Measurements from ENCODE around the gene RBSN. TPM values are rescaled to one million over a fixed set of nuclear protein-coding genes. Genes with fewer than 3 reads are reported as not detected.
A peak's percentile ranks its signal among the peaks of the same experiment; 100 is the strongest.

Gene RBSN
- total RNA-seq, 2 donors from 2014 or later, result 28.8 to 30.3 TPM

- intact Hi-C loops (cut with DNase I), result no loop called here
Observed at GRCh38 chr3:15107075-15107947, 8.4 kb upstream of the RBSN start.

GRCh38 chr3:15102836-15103235 lies 3.9 kb upstream of the RBSN start:
- no peak for DNase-seq (ENCODE audit: low spot score)
- intact Hi-C loops (cut with DNase I), result no loop called here

More at GRCh38 chr3:15107075-15107947, 8.4 kb upstream of the RBSN start:
- DNase-seq (ENCODE audit: low spot score), result no peak

DNA sequence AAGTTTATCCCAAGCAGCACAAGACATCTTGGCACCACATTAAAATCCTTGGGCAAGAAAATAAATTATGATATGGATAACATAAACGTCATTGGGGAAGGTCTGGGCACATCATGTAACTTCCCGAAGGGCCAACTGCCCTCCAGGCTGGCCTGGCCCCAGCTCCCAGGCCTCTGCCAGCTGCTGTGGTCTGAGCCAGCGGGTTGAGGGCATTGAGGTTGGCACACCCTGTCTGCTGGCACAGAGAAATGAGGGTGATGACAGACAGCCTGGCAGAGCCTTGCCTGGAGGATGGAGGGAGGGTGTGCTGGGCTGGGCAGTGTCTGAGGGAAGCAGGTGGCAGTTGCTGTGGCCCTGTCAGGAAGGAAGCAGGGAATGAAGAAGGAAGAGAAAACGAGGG lies 3.3 kb upstream of the RBSN start:
- intact Hi-C loops (cut with DNase I), result no loop called here
- peak; percentile 89 for DNase-seq (ENCODE audit: low spot score)

DNA sequence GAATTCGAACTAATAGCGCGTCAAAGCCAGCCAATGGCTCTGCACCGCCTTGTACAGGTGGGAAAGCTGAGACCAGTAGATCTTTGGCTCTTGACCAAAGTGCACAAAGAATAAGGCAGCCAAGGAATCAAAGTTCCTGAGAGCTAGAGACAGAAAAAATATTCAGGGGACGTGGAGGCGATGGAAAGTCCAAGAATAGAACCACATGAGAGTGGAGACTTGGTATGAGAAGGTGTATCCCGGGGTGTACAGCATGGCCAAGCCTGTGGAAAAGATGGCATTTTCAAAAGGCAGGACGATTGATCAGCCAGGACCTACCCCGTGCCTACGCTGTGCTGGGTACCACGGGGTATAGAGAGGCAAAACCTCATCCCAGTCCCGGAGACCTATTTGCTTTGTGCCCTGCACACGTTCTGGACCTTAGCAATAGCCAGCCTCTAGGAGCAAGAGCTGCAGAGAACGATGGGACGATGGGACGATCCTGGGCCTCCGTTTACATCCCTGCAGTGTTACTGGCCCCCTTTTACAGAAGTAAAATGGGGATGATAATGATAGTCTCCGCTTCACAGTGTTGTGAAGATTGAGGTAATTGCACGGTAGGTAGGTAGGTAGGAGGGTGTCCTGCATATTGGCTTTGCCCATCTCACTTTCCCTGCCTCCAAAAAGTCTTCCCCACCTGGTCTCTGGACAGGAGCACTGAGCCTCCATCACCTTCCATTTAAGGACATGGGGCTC lies 583 bp upstream of the RBSN start:
- intact Hi-C loops (cut with DNase I), result no loop called here
- DNase-seq (ENCODE audit: low spot score), result no peak

DNA sequence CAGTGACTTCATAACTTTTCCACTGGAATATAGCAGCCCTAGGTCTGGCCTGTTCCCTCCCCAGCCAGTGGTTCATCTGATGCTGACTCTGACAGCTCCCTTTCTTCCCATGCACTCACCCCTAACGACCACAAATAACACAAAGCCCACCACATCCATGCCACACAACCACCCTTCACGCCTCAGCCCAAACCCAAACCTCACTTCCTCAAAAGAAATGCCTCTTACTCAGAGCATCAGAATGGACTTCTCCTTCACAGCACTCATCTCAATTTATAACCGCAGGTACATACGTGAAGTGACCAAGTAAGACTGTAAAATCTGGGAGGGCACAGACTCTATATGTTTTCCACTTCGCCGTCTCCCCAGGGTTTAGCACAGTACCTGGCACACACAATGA lies 1.1 kb downstream of the RBSN start:
- DNase-seq (ENCODE audit: low spot score), result no peak

DNA sequence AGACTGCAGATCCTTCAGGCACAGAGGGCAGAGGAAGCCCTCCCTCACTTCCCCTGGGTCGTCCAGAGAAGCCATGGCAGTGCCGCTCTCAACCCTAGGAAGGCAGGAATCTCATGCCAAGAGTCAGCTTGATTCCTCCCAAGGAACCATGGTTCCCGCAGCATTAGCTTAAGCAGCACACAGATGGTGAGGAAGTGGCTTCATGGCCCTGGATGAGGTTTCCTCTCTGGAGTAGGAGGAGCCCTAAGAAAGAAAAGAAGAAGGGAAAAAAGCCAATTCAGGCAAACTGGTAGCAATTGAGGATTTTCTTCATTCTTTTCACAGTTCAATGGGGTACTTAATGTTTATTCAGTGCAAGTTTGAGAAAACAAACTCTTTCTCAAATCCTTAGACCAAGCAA lies 2.9 kb downstream of the RBSN start:
- intact Hi-C loops (cut with DNase I), result no loop called here

More for the DNA sequence above, 1.1 kb downstream of the RBSN start:
- intact Hi-C loops (cut with DNase I), result no loop called here

DNA sequence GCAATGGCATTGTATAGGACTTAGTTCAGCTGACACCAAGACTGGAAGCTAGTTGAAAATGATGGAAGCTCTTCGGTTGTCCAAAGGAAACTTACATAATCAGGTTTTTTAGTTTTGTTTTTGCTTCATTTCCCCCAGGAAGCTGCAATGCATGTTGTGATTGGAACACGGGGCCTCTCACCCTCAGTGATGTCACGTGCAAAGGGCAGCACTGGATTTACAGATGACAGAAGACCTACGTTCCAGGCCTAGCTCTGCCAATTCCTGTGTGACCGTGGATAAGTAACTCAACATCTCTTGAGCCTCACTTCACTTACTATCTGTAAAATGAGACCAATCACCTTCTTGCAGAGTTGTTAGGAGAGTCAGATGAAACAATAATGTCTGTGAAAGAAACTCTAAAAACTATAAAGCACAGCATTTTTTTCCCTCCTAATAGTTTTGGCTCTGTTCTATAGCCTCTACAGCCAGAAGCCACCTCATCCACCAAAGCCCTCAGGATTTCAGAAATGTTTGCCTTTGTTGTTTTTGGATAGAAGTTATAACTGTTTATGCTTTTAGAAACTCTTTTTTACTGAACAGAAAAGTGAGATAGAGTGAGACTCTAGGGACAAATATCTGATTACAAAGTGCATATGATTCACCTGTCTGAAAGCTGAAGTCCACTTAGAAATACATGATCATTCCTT lies 4.6 kb downstream of the RBSN start:
- intact Hi-C loops (cut with DNase I), result no loop called here
- DNase-seq (ENCODE audit: low spot score), result no peak

More for the DNA sequence above, 2.9 kb downstream of the RBSN start:
- no peak for DNase-seq (ENCODE audit: low spot score)

DNA sequence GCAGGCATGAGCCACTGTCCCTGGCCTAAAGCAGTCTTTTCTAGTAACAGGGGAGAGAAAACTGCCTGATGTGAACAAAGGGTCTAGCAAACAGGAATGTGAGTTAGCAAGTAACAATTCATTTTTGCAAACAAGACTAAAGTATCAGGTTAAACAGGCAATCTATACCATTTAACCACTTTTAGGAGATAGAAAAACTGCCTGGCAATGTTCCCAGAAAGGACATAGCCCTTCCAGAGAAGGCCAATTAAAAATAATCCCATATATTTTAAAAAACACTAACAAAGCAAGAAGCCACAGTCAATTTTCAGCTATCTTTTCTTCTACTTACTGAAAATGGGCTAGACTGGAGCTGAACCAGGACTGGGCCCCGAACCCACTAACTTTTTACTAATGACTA lies 6.3 kb downstream of the RBSN start:
- intact Hi-C loops (cut with DNase I), result no loop called here
- no peak for DNase-seq (ENCODE audit: low spot score)

GRCh38 chr3:15091575-15091974 lies 7.4 kb downstream of the RBSN start:
- no peak for DNase-seq (ENCODE audit: low spot score)
- intact Hi-C loops (cut with DNase I), result no loop called here

DNA sequence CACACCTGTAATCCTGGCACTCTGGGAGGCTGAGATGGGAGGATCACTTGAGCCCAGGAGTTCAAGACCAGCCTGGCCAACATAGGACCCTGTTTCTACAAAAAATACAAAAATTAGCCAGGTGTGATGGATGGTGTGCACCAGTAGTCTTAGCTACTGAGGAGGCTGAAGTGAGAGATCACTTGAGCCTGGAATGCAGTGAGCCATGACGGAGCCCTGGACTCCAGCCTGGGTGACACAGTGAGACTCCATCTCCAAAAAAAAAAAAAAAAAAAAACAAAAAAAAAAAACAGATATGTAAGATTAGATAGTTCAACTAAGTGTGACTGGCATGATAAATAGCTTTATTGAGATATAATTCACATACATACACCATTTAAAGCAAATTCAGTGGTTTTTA lies 9.7 kb downstream of the RBSN start:
- intact Hi-C loops (cut with DNase I), result no loop called here
- no peak for DNase-seq (ENCODE audit: low spot score)

- intact Hi-C loops (cut with DNase I), result no loop called here
- no peak for DNase-seq (ENCODE audit: low spot score)
Observed at GRCh38 chr3:15086699-15087098, 12.2 kb downstream of the RBSN start.

- no peak for DNase-seq (ENCODE audit: low spot score)
- intact Hi-C loops (cut with DNase I), result no loop called here
Observed at GRCh38 chr3:15086263-15086662, 12.7 kb downstream of the RBSN start.

DNA sequence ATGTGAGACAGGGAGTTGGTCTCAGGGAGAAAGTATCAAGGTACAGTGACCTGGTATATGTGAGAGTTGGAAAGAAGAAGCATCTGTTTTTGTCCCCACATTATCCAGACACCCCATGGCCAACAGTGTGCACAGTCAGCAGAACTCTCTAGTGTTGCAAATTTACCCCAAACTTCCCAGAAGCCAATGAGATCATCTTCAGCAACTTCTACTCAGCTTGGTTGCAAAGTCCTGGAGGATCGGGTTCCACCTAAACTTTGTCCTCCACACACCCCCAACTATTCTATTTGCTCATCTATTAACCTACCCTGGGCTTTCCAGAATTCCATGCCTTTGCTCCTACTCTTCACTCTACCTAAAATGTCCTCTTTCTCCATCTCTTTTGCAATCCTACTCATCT lies 15.7 kb downstream of the RBSN start:
- no peak for DNase-seq (ENCODE audit: low spot score)
- intact Hi-C loops (cut with DNase I), result no loop called here

GRCh38 chr3:15081960-15082664 lies 16.8 kb downstream of the RBSN start:
- no peak for DNase-seq (ENCODE audit: low spot score)
- intact Hi-C loops (cut with DNase I), result no loop called here

DNA sequence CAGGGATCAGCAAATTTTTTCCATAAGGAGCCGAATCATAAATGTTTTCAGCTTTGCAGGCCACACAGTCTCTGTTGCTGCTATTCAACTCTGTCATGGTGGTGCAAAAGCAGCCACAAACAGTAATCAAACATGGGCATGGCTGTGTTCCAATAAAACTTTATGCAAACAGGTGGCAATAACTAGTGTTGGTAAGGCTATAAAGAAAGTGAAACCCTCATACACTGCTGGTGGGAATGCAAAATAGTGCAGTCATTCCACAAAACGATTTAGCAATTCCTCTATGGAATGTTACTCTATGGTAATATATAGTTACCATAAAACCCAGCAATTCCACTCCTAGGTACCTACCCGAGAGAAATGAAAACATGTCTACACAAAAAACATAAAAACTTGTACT lies 19.9 kb downstream of the RBSN start:
- DNase-seq (ENCODE audit: low spot score), result no peak
- intact Hi-C loops (cut with DNase I), result no loop called here

- DNase-seq (ENCODE audit: low spot score), result no peak
- intact Hi-C loops (cut with DNase I), result no loop called here
Observed at GRCh38 chr3:15074500-15074899, 24.4 kb downstream of the RBSN start.

- intact Hi-C loops (cut with DNase I), result no loop called here
- no peak for DNase-seq (ENCODE audit: low spot score)
Observed at GRCh38 chr3:15071699-15072098, 27.2 kb downstream of the RBSN start.

GRCh38 chr3:15069441-15069840 lies 29.5 kb downstream of the RBSN start:
- intact Hi-C loops (cut with DNase I), result no loop called here
- DNase-seq (ENCODE audit: low spot score), result no peak

- DNase-seq (ENCODE audit: low spot score), result no peak
Observed at GRCh38 chr3:15066467-15066866, 32.5 kb downstream of the RBSN start.

More at GRCh38 chr3:15066467-15066866, 32.5 kb downstream of the RBSN start:
- intact Hi-C loops (cut with DNase I), result no loop called here
